K562 (cell line): Measurements from ENCODE around the gene FOXL3. TPM values are rescaled to one million over a fixed set of nuclear protein-coding genes. Genes with fewer than 3 reads are reported as not detected.

Source experiments
- ATAC-seq: fragments of 200-7000 bp; cut with Tn5 transposase; 3 replicates; pipeline ENCODE4 v1.9.1; 2020; ENCODE audit warnings: moderate library complexity
- BruUV-seq: library from RNA; stranded (reverse); fragments of 400-500 nt; replicated peaks from 2 replicates; lab custom pipeline; 2021; lab: Mats Ljungman, UMichigan
- CTCF ChIA-PET: fragments of 300-600 bp; formaldehyde crosslinking; extraction: SDS; loops from one replicate; lab custom pipeline; 2021; ENCODE audit warnings: low intra/inter-chr PET ratio; lab: Yijun Ruan, JAX
- POLR2A ChIA-PET: fragments of 300-600, 350-650 bp; sonication (Branson Sonifier 250); formaldehyde crosslinking; extraction: SDS; loops from one replicate; lab custom pipeline; 2021; ENCODE audit warnings: antibody characterized with exemption, inconsistent platforms; lab: Yijun Ruan, JAX
- DNase-seq, 4 experiments: peaks; one replicate each; pipeline versions ENCODE4 v3.0.0 to v3.0.0-alpha.2; 2011 to 2018; ENCODE audit warnings: low spot score in 3 of 4, mixed read lengths in 3 of 4; ENCODE audit errors: extremely low read depth in 1 of 4
- FAIRE-seq: peaks from 2 replicates; lab custom pipeline; 2011; peaks lifted over from hg19 to GRCh38; lab: Jason Lieb, UNC
- H2AFZ ChIP-seq: 2 replicates; pipeline ENCODE4 v1.6.0; 2011; ENCODE audit warnings: low read depth, low read length, control low read depth, inconsistent platforms
- H3K27ac ChIP-seq: fragments of 200-600 bp; 3 replicates; pipeline ENCODE4 v1.8.0; 2011; ENCODE audit warnings: low read depth, mild to moderate bottlenecking, control low read depth, inconsistent platforms, low read length, moderate library complexity, mixed read lengths; ENCODE audit errors: extremely low read depth
- H3K27me3 ChIP-seq, 2 experiments: fragments of 300-600 bp in 1 of 2; 2 replicates in 1 of 2; 3 replicates in 1 of 2; pipeline versions ENCODE4 v1.6.0 to v1.8.0; 2011; ENCODE audit warnings: inconsistent platforms in 2 of 2, low read length in 2 of 2, mild to moderate bottlenecking in 1 of 2, mixed read lengths in 1 of 2, moderate library complexity in 1 of 2; ENCODE audit not compliant: control insufficient read depth in 2 of 2, insufficient read depth in 2 of 2
- H3K36me3 ChIP-seq: fragments of 300-600 bp; 3 replicates; pipeline ENCODE4 v1.8.0; 2011; ENCODE audit warnings: mild to moderate bottlenecking, low read length, inconsistent platforms; ENCODE audit not compliant: control insufficient read depth, insufficient read depth
- H3K4me1 ChIP-seq, 2 experiments: fragments of 200-600 bp in 1 of 2; replicated peaks in 1 of 2; 2 replicates in 1 of 2; 3 replicates in 1 of 2; pipeline versions ENCODE4 v1.5.1 to v1.8.0; 2011; ENCODE audit warnings: inconsistent platforms in 2 of 2, low read length in 2 of 2, mild to moderate bottlenecking in 1 of 2, mixed read lengths in 1 of 2, moderate library complexity in 1 of 2; ENCODE audit not compliant: control insufficient read depth in 2 of 2, insufficient read depth in 2 of 2
- H3K4me2 ChIP-seq: 2 replicates; pipeline ENCODE4 v1.6.1; 2011; ENCODE audit warnings: low read length, control low read depth, inconsistent platforms, mixed read lengths; ENCODE audit not compliant: insufficient read depth
- H3K4me3 ChIP-seq: fragments of 200-600 bp; sonication (generic), shearing (Covaris generic); 2 replicates; pipeline ENCODE4 v1.5.1; 2016; ENCODE audit warnings: control low read depth, inconsistent platforms
- H3K79me2 ChIP-seq: fragments of 200-600 bp; 3 replicates; pipeline ENCODE4 v1.8.0; 2011; ENCODE audit warnings: low read length, inconsistent platforms; ENCODE audit not compliant: control insufficient read depth, insufficient read depth
- H3K9ac ChIP-seq, 2 experiments: 2 replicates each; pipeline versions ENCODE4 v1.6.0 to v1.6.1; 2011; ENCODE audit warnings: low read depth in 2 of 2, low read length in 2 of 2, control low read depth in 1 of 2, inconsistent platforms in 1 of 2, mild to moderate bottlenecking in 1 of 2, mixed read lengths in 1 of 2; ENCODE audit not compliant: insufficient read depth in 1 of 2
- H3K9me1 ChIP-seq: one replicate; pipeline ENCODE4 v1.6.0; 2011; ENCODE audit warnings: inconsistent platforms, mild to moderate bottlenecking, low read length, moderate library complexity; ENCODE audit not compliant: control insufficient read depth, insufficient read depth
- H3K9me3 ChIP-seq: replicated peaks from 2 replicates; pipeline ENCODE4 v1.5.1; 2011; ENCODE audit warnings: low read depth, low read length, inconsistent platforms; ENCODE audit not compliant: control insufficient read depth, insufficient read depth
- H4K20me1 ChIP-seq: replicated peaks from 2 replicates; pipeline ENCODE4 v1.6.1; 2011; ENCODE audit warnings: low read length, inconsistent platforms, mixed read lengths; ENCODE audit not compliant: control insufficient read depth, insufficient read depth
- HIVEP1 ChIP-seq: fragments of 250-450 bp; sonication (Bioruptor Pico); IDR thresholded peaks from 2 replicates; pipeline ENCODE4 v1.4.0; 2020; ENCODE audit warnings: mild to moderate bottlenecking
- HMG20A ChIP-seq: fragments of 450-650 bp; formaldehyde crosslinking; conservative IDR thresholded peaks from 2 replicates; pipeline ENCODE4 v1.4.0; 2020; ENCODE audit warnings: mild to moderate bottlenecking, mixed read lengths
- KAT7 ChIP-seq: sonication (generic); formaldehyde crosslinking; IDR thresholded peaks from 2 replicates; pipeline ENCODE4 v1.8.0; 2022; ENCODE audit warnings: missing genetic modification reagents, mild to moderate bottlenecking, borderline replicate concordance
- KDM2B ChIP-seq: fragments of 250-450 bp; sonication (Bioruptor Pico); IDR thresholded peaks from 2 replicates; pipeline ENCODE4 v1.8.0; 2021; ENCODE audit warnings: mild to moderate bottlenecking, moderate library complexity
- NR4A1 ChIP-seq, 2 experiments: fragments of 250-450 bp in 1 of 2; fragments of 450-650 bp in 1 of 2; sonication (Bioruptor Pico) in 1 of 2; IDR thresholded peaks; 2 replicates each; pipeline versions ENCODE4 v1.4.0 to v1.6.1; 2016 to 2020; ENCODE audit warnings: mild to moderate bottlenecking in 2 of 2, missing compliant biosample characterization in 1 of 2, missing genetic modification characterization in 1 of 2, moderate library complexity in 1 of 2
- SNRNP70 ChIP-seq: fragments of 200-400 bp; formaldehyde crosslinking; optimal IDR thresholded peaks from 2 replicates; pipeline ENCODE3; 2017; ENCODE audit warnings: low read depth, low read length
- YBX1 ChIP-seq: fragments of 450-650 bp; IDR thresholded peaks from 2 replicates; pipeline ENCODE4 v1.7.1; 2016; ENCODE audit warnings: mild to moderate bottlenecking
- ZNF740 ChIP-seq, 3 experiments: fragments of 200-800 bp in 1 of 3; sonication (Bioruptor generic) in 1 of 3; sonication (generic) in 1 of 3; formaldehyde crosslinking in 1 of 3; IDR thresholded peaks; 2 replicates each; pipeline versions ENCODE4 v1.6.1 to v1.8.0; 2016 to 2022; ENCODE audit warnings: mild to moderate bottlenecking in 2 of 3, missing compliant biosample characterization in 2 of 3, missing genetic modification characterization in 2 of 3, missing genetic modification reagents in 1 of 3
- WGBS: fragments of 100-300 bp; shearing (Covaris generic); methylation state at CpG from one replicate; pipeline ENCODE4 v1.1.6; 2016; ENCODE audit warnings: low coverage, mixed read lengths; ENCODE audit not compliant: insufficient coverage; ENCODE audit errors: missing lambda C conversion rate; 5-methylcytosine and 5-hydroxymethylcytosine counted together
- in situ Hi-C: fragments of 300-500 bp; cut with MboI; formaldehyde crosslinking; loops from 4 replicates; pipeline ENCODE4 v1.15.0; 2018; ENCODE audit warnings: inconsistent platforms, mixed read lengths
- intact Hi-C: fragments of 100-400 bp; cut with micrococcal nuclease; formaldehyde crosslinking; loops from 2 replicates; pipeline ENCODE4 v1.14.2; 2022
- polyA plus RNA-seq, 8 experiments: library from polyadenylated mRNA; depleted of rRNA in 4 of 8; stranded (reverse) in 5 of 8; unstranded in 3 of 8; fragments of >200 nt; fragmentation: Nextera tagmentation in 2 of 8; fragmentation: Illumina TruSeq in 1 of 8; extraction: Ambion mirVana in 2 of 8; extraction: Trizol in 1 of 8; gene quantifications; 2 replicates each; pipeline versions ENCODE4 v1.2.1 to v1.2.3, GENCODE V29; 2011 to 2014; ENCODE audit warnings: inconsistent platforms in 1 of 8, missing spikeins in 1 of 8
- total RNA-seq, 7 experiments: library from RNA; depleted of rRNA in 6 of 7; stranded (reverse); fragments of >200 nt in 6 of 7; fragmentation: Illumina TruSeq in 2 of 7; extraction: Trizol in 2 of 7; gene quantifications; 2 replicates each; pipeline versions ENCODE4 v1.2.1 to v1.2.3, GENCODE V29; 2011 to 2021; ENCODE audit warnings: low replicate concordance in 1 of 7
- TF ChIP-seq, protein P1 (sequence below), 2 experiments: fragments of 450-650 bp in 1 of 2; IDR thresholded peaks; 2 replicates each; pipeline ENCODE4 v1.6.1; 2011 to 2017; ENCODE audit warnings: low read depth in 2 of 2, antibody characterized with exemption in 1 of 2, borderline replicate concordance in 1 of 2, low read length in 1 of 2, mild to moderate bottlenecking in 1 of 2, mixed read lengths in 1 of 2; ENCODE audit not compliant: control insufficient read depth in 1 of 2

FOXL3 gene
- total and polyA plus RNA-seq, 9 of the 15 experiments (the other 6 are each of a cell fraction or from before 2014, with no cell fraction given): not detected

GRCh38 chr7:259191-259505 is 30.8 kb upstream of the FOXL3 start:
- no peak overlapping the region for H3K27ac ChIP-seq
- peaks cover 0 to 16% of the 10 kb centered on the region in 2 experiments; a peak in 1 of 5 replicates for H3K4me1 ChIP-seq
- no peak for FAIRE-seq
- 0% methylated on average over 11 of the region's 15 CpGs for WGBS
- H3K9me3 ChIP-seq: peaks cover 12% of the 10 kb centered on the region
- TF ChIP-seq HMG20A (CRISPR knock-in tag) (no peak), SNRNP70 (no peak), NR4A1 (CRISPR knock-in tag; IDR thresholded peaks at IDR 0.05) (no peak), NR4A1 (tag; IDR thresholded peaks at IDR 0.05) (no peak), HIVEP1 (CRISPR knock-in tag) (no peak), KAT7 (no peak), KDM2B (CRISPR knock-in tag) (no peak), ZNF740 (CRISPR knock-in tag; IDR thresholded peaks at IDR 0.05) (no peak), ZNF740 (tag; IDR thresholded peaks at IDR 0.05) (no peak), YBX1 (no peak)
- TF ChIP-seq, protein P1, sequence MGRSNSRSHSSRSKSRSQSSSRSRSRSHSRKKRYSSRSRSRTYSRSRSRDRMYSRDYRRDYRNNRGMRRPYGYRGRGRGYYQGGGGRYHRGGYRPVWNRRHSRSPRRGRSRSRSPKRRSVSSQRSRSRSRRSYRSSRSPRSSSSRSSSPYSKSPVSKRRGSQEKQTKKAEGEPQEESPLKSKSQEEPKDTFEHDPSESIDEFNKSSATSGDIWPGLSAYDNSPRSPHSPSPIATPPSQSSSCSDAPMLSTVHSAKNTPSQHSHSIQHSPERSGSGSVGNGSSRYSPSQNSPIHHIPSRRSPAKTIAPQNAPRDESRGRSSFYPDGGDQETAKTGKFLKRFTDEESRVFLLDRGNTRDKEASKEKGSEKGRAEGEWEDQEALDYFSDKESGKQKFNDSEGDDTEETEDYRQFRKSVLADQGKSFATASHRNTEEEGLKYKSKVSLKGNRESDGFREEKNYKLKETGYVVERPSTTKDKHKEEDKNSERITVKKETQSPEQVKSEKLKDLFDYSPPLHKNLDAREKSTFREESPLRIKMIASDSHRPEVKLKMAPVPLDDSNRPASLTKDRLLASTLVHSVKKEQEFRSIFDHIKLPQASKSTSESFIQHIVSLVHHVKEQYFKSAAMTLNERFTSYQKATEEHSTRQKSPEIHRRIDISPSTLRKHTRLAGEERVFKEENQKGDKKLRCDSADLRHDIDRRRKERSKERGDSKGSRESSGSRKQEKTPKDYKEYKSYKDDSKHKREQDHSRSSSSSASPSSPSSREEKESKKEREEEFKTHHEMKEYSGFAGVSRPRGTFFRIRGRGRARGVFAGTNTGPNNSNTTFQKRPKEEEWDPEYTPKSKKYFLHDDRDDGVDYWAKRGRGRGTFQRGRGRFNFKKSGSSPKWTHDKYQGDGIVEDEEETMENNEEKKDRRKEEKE (IDR thresholded peaks at IDR 0.05; ENCODE audit: borderline replicate concordance in 1 of 2, control insufficient read depth in 1 of 2, low read depth in 2 of 2, low read length in 1 of 2): no peak
- TF ChIP-seq, all 486 proteins: peak for 0
- BruUV-seq: no TSS peak
- no peaks in the 10 kb centered on the region for H3K79me2 ChIP-seq
- H3K9ac ChIP-seq: no peak overlapping the region
- peaks cover 29 to 61% of the 10 kb centered on the region in 2 experiments for H3K27me3 ChIP-seq
- H3K4me3 ChIP-seq: no peak overlapping the region
- POLR2A ChIA-PET: no interaction called here
- in situ Hi-C loops (no loop called here), intact Hi-C loops (no loop called here)
- peaks cover 14% of the 10 kb centered on the region; the same call in 1 of the 2 replicates for H4K20me1 ChIP-seq
- DNase-seq (no peak), ATAC-seq (no peak)
- CTCF ChIA-PET: no interaction called here
- no peaks in the 10 kb centered on the region for H3K36me3 ChIP-seq
- H2AFZ ChIP-seq: no peak overlapping the region
- no peaks in the 10 kb centered on the region for H3K9me1 ChIP-seq
- no peak overlapping the region for H3K4me2 ChIP-seq
